LNCaP clone FGC (cell line): ENCODE data around the gene CADPS.

Experiments used
- DNase-seq: peaks from one replicate; pipeline ENCODE4 v3.0.0-alpha.2; 2011; ENCODE audit warnings: low read depth
- H3K4me3 ChIP-seq: 2 replicates; pipeline ENCODE4 v1.5.1; 2011; ENCODE audit warnings: mild to moderate bottlenecking, low read depth, low read length, control low read depth
- TF ChIP-seq, protein P1 (sequence below): IDR thresholded peaks from 2 replicates; pipeline ENCODE4 v1.5.1; 2012; ENCODE audit warnings: mild to moderate bottlenecking; ENCODE audit not compliant: control insufficient read depth, insufficient read depth; ENCODE audit errors: extremely low read depth

The CADPS gene

GRCh38 chr3:62735510-62735909, 139.7 kb downstream of the CADPS start:
- TF ChIP-seq, protein P1, sequence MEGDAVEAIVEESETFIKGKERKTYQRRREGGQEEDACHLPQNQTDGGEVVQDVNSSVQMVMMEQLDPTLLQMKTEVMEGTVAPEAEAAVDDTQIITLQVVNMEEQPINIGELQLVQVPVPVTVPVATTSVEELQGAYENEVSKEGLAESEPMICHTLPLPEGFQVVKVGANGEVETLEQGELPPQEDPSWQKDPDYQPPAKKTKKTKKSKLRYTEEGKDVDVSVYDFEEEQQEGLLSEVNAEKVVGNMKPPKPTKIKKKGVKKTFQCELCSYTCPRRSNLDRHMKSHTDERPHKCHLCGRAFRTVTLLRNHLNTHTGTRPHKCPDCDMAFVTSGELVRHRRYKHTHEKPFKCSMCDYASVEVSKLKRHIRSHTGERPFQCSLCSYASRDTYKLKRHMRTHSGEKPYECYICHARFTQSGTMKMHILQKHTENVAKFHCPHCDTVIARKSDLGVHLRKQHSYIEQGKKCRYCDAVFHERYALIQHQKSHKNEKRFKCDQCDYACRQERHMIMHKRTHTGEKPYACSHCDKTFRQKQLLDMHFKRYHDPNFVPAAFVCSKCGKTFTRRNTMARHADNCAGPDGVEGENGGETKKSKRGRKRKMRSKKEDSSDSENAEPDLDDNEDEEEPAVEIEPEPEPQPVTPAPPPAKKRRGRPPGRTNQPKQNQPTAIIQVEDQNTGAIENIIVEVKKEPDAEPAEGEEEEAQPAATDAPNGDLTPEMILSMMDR = no peak
- DNase-seq = no peak
- H3K4me3 ChIP-seq = no peak overlapping the region

DNA sequence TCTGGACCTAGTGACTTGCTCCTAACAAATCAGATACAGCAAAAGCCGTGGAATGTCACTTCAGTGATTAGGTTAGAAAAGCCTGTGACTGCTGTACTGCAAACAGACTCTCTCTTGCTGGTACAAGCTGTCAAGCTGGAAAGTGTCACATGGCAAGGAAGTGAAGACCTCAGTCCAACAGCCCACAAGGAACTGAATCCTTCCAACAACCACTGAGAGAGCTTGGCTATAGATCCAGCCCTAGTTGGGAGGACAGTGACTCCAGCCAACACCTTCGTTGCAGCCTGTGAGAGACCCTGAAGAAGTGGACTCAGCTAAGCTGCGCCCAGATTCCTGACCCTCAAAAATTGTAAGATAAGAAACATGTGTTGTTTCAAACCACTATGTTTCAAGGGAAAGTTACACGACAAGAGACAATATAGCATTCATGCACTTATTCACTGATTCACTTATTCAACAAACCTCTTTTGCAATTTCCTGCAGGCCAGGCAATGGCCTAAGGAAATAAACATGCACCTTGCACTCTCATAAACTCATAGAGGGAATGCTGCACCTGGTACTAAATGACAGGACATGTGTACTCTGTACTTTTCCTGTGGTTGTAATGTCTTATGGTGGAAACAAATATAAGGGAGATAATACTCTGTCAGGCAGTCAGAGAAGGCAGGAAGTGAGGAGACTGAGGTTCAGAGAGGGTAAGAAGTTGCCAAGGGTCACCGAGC, 142.9 kb downstream of the CADPS start:
- TF ChIP-seq, protein P1 = no peak
- no peak for DNase-seq
- H3K4me3 ChIP-seq = no peak overlapping the region

DNA sequence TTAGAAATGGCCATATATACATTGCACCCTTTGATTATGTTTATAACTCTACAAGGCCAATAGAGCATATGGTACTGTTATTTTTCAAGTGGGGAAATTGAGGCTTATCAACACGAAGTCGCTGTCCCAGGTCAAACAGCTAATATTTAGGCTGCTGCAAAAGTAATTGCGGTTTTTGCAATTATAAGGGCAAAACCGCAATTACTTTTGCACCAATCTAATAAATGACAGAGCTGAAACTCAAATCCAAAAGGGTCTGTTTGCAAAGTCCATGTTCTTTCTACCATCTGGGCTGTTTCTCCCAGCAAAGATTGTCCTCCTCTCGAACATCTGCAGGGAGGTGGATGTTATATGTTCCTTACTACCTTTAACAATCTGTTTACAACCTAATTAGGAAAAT, 147.2 kb downstream of the CADPS start:
- H3K4me3 ChIP-seq = no peak overlapping the region
- TF ChIP-seq, protein P1 = no peak
- DNase-seq = no peak

DNA sequence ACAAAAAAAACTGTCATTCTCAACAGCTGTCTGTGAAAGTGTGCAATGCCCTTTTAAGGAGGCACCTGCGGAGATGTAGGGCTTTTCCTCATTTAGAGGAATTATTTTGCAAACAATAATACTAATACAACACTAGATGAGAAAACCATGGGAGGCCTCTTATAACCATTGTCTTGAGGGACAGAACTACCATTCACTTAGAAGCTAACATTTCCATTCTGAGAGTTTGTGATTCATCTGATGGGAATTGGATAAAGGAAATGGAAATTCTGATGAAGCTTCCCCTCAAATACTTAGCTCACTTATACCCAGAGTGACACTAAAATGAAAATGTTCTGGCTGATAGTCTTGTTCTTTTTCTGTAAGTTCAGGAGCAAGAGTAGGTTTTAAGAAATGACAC, 147.7 kb downstream of the CADPS start:
- DNase-seq = no peak
- TF ChIP-seq, protein P1 = no peak
- H3K4me3 ChIP-seq = no peak overlapping the region

DNA sequence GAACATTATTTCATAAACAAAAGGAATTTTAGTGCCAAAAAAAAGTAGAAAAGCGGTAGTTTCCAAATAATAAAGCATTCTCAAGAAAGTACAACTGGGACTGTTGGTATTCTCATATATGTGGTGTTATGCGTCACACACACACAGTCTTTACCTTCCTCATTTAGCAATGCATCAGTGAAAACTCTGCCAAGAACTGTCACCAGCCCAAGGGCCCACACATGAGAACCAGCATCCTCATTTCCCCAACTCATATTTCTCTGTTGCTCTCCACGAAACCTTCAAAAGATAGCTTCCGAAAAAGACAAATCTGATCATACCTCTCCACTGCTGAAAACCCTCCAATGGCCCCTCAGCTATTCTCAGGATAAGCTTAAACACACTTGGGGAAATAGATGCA, 150.7 kb downstream of the CADPS start:
- no peak for DNase-seq
- TF ChIP-seq, protein P1 = no peak
- no peak overlapping the region for H3K4me3 ChIP-seq

GRCh38 chr3:62723914-62724217, 151.3 kb downstream of the CADPS start:
- TF ChIP-seq, protein P1 = no peak
- no peak for DNase-seq
- H3K4me3 ChIP-seq = no peak overlapping the region
